DND-41 (cell line): Measurements from ENCODE around the gene OSBPL1A.

Experiments
- EZH2 ChIP-seq: IDR thresholded peaks from 3 replicates; pipeline ENCODE4 v1.6.1; 2012; ENCODE audit warnings: borderline replicate concordance, low read depth, mild to moderate bottlenecking, moderate library complexity, low read length, inconsistent platforms; ENCODE audit not compliant: severe bottlenecking
- TF ChIP-seq, protein P1 (sequence below): IDR thresholded peaks from 2 replicates; pipeline ENCODE4 v1.5.1; 2012; ENCODE audit warnings: borderline replicate concordance, low read length, moderate library complexity, mild to moderate bottlenecking; ENCODE audit not compliant: poor library complexity, severe bottlenecking; ENCODE audit errors: extremely low read depth

- TF ChIP-seq, protein P1, sequence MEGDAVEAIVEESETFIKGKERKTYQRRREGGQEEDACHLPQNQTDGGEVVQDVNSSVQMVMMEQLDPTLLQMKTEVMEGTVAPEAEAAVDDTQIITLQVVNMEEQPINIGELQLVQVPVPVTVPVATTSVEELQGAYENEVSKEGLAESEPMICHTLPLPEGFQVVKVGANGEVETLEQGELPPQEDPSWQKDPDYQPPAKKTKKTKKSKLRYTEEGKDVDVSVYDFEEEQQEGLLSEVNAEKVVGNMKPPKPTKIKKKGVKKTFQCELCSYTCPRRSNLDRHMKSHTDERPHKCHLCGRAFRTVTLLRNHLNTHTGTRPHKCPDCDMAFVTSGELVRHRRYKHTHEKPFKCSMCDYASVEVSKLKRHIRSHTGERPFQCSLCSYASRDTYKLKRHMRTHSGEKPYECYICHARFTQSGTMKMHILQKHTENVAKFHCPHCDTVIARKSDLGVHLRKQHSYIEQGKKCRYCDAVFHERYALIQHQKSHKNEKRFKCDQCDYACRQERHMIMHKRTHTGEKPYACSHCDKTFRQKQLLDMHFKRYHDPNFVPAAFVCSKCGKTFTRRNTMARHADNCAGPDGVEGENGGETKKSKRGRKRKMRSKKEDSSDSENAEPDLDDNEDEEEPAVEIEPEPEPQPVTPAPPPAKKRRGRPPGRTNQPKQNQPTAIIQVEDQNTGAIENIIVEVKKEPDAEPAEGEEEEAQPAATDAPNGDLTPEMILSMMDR, result no peak
- no peak for TF ChIP-seq EZH2
These were observed 10.9 kb upstream of the OSBPL1A start for GRCh38 chr18:24408496-24408895.
